Endodermal cell (in vitro differentiated cells): ENCODE results near the gene ADSS1. TPM values are rescaled to one million over a fixed set of nuclear protein-coding genes. Genes with fewer than 3 reads are reported as not detected.
"Not testable (repeated sequence)": the region's sequence is repeated elsewhere in the genome, so short reads cannot be mapped to it uniquely, and the experiment has no call there.

Experiments
- DNase-seq: peaks from one replicate; pipeline ENCODE4 v3.0.0-alpha.2; 2017
- H3K27ac ChIP-seq: 2 replicates; pipeline ENCODE4 v1.5.1; 2013; ENCODE audit warnings: mild to moderate bottlenecking, low read depth, low read length, moderate library complexity
- H3K27me3 ChIP-seq: 2 replicates; pipeline ENCODE4 v1.6.1; 2013; ENCODE audit warnings: mild to moderate bottlenecking, low read length, moderate library complexity; ENCODE audit not compliant: insufficient read depth, control insufficient read depth, poor library complexity, severe bottlenecking
- H3K36me3 ChIP-seq: 2 replicates; pipeline ENCODE4 v1.7.0; 2013; ENCODE audit warnings: mild to moderate bottlenecking, low read length, moderate library complexity; ENCODE audit not compliant: control insufficient read depth, insufficient read depth
- H3K4me1 ChIP-seq: one replicate; pipeline ENCODE4 v1.7.0; 2013; ENCODE audit warnings: low read length; ENCODE audit not compliant: control insufficient read depth, insufficient read depth
- H3K4me3 ChIP-seq: 2 replicates; pipeline ENCODE4 v1.5.1; 2013; ENCODE audit warnings: mild to moderate bottlenecking, low read length, moderate library complexity
- H3K9ac ChIP-seq: 2 replicates; pipeline ENCODE4 v1.6.1; 2013; ENCODE audit warnings: mild to moderate bottlenecking, low read length, moderate library complexity; ENCODE audit not compliant: poor library complexity, severe bottlenecking; ENCODE audit errors: extremely low read depth
- H3K9me3 ChIP-seq: 2 replicates; pipeline ENCODE4 v1.6.1; 2013; ENCODE audit warnings: mild to moderate bottlenecking, low read length, moderate library complexity; ENCODE audit not compliant: control insufficient read depth
- H3K27ac Mint-ChIP-seq: 2 replicates; pipeline ENCODE4 v1.8.0; 2020; ENCODE audit warnings: mixed read lengths
- H3K27me3 Mint-ChIP-seq: 2 replicates; pipeline ENCODE4 v1.8.0; 2021; ENCODE audit warnings: mild to moderate bottlenecking, mixed read lengths; ENCODE audit not compliant: insufficient read depth
- H3K36me3 Mint-ChIP-seq: 2 replicates; pipeline ENCODE4 v1.8.0; 2020; ENCODE audit warnings: low read depth, mixed read lengths
- H3K4me1 Mint-ChIP-seq: 2 replicates; pipeline ENCODE4 v1.8.0; 2020; ENCODE audit warnings: mixed read lengths
- H3K4me3 Mint-ChIP-seq: 2 replicates; pipeline ENCODE4 v1.8.0; 2020; ENCODE audit warnings: mild to moderate bottlenecking, moderate library complexity, mixed read lengths
- H3K9me3 Mint-ChIP-seq: 2 replicates; pipeline ENCODE4 v1.8.0; 2020; ENCODE audit warnings: mild to moderate bottlenecking, mixed read lengths
- CTCF ChIP-seq: fragments of 200-600 bp; sonication (generic); conservative IDR thresholded peaks from 2 replicates; pipeline ENCODE4 v1.5.0; 2021; ENCODE audit warnings: antibody characterized with exemption, mild to moderate bottlenecking
- WGBS, 2 experiments: methylation state at CpG; one replicate each; pipeline versions ENCODE4 v1.1.5 to v1.1.7; 2013; ENCODE audit warnings: missing lambda C conversion rate in 2 of 2, mixed read lengths in 1 of 2; ENCODE audit not compliant: insufficient coverage in 1 of 2, insufficient read length in 1 of 2; 5-methylcytosine and 5-hydroxymethylcytosine counted together
- total RNA-seq, 2 donors: library from RNA; stranded (reverse); fragmentation: NEBNext Ultra II Directional in 1 of 2; extraction: Animal tissue kit (Norgen Biotek cat#: 25700) in 1 of 2; gene quantifications; 2 replicates in 1 of 2; 3 replicates in 1 of 2; pipeline ENCODE4 v1.2.1, GENCODE V29; 2021

The ADSS1 gene
- total RNA-seq, 2 donors from 2014 or later: 15.8 to 31.0 TPM

DNA sequence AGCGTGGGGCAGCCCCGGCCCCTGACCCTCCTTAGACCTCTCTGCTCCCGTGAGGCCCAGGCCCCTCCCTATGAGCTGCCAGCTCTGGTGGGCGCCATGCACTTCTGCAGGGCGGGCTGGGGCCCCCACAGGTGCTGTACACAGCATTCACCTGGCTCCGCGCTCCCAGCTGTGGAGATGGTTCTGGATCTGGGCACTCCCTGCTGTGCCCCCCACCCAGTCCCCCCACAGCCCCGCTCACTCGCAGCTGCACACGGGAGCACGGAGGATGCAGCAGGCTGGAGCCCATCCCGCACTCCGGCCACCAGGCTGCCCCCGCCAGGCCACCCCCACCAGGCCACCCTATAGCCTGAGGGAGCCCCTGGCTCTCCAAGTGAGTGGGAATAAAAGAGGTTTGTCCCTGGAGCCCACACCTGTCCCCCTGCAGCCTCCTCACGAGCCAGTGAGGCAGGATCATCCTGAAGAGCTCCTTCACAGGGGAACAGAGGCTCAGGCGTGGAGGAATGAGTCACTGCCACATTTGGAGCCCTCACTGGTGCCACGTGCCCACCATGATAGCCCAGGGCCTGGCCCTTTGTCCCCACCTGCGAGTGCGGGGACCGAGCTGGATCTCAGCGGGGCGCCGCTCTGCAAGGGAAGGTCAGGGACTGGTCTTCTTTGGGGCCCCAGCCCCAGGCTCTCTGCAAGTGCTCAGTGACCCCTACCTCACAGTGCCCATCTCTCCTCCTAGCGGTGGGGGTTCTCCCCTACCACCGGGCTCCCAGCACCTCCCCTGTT lies 1.9 kb downstream of the ADSS1 start:
- Histone ChIP-seq H3K4me3 (no peak overlapping the region), H3K9ac (no peak overlapping the region), H3K4me1 (no peaks in the 10 kb centered on the region), H3K27ac (no peak overlapping the region), H3K9me3 (no peaks in the 10 kb centered on the region), H3K27me3 (no peaks in the 10 kb centered on the region), H3K36me3 (no peaks in the 10 kb centered on the region)
- Mint-ChIP-seq H3K27me3 (peaks cover 14% of the 10 kb centered on the region), H3K4me1 (peaks cover 4% of the 10 kb centered on the region), H3K4me3 (peak overlapping the region; percentile 62), H3K27ac (no peak overlapping the region), H3K36me3 (peaks cover 4% of the 10 kb centered on the region), H3K9me3 (no peaks in the 10 kb centered on the region)
- TF ChIP-seq CTCF: no peak
- DNase-seq: no peak
- WGBS, 2 experiments: 86 to 93% methylated on average over 13 to 25 of the region's 25 CpGs

DNA sequence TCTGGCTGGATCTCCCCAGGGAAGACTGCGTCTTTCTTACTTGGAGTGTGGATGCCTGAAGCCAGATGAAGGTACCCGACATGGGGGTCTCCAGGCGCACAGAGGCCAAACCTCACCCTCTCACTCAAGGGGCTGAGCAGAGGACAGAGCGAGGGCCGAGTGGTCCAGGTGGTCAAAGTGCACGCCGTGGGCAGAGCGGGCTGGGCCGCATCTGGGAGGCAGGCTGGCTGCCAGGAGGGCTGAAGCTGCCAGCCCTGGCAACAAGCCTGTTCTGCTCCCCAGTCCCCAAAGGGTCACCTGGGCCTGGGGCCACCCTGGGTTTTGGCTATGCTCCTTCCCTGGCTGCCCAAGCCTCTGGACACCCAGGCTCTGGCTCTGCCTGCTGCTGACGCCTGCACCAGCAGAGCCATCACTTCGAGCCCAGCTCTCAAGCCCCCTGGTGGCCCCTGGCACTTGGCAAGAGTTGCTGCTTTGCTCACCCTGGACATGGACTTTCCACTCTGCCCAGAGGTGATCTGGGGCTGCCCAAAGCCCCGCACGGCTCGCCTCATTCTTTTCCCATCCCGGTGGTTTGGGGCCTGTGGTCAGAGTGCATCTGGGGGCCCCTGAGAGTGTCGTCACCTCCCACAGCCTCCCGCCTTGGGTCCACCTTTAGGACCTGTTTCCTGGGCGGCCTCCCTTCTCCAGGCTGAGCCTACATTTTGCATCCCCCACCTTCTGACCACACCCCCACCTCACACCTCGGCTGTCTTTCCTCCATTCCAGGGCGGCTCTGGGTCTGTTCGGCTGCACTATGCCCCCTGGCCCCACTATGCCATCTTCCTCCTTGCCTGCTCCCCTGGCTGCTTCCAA lies 2.8 kb downstream of the ADSS1 start:
- DNase-seq: peak; percentile 79
- Histone ChIP-seq H3K9ac (no peak overlapping the region), H3K27ac (no peak overlapping the region), H3K36me3 (no peaks in the 10 kb centered on the region), H3K27me3 (no peaks in the 10 kb centered on the region), H3K4me1 (no peaks in the 10 kb centered on the region), H3K4me3 (no peak overlapping the region), H3K9me3 (no peaks in the 10 kb centered on the region)
- Mint-ChIP-seq H3K9me3 (no peaks in the 10 kb centered on the region), H3K27me3 (peaks cover 14% of the 10 kb centered on the region), H3K27ac (no peak overlapping the region), H3K36me3 (no peaks in the 10 kb centered on the region), H3K4me3 (no peak overlapping the region), H3K4me1 (peaks cover 4% of the 10 kb centered on the region)
- TF ChIP-seq CTCF: peak; percentile 63
- WGBS, 2 experiments: 86 to 92% methylated on average over 18 to 21 of the region's 21 CpGs

DNA sequence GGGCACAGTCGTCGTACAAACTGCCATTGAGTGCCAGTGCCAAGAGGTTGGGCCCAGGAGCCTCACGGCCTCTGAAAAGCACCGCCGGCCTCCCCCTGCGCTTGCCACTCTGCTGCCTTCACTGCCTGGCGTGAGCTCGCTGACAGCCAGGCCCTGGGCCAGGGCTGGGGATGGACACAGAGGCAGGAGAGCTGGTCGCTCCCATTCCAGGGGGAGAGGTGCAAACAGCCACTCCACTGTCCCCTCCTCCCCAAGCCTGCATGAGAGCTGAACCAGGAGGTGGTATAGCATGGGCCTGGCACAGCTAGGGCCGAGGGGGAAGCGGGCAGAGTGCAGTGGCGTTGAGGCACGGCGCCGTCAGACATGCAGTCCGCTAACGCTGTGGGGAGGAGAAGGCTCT lies 4.6 kb downstream of the ADSS1 start:
- H3K4me1 Mint-ChIP-seq: peaks cover 4% of the 10 kb centered on the region
- Histone ChIP-seq H3K27ac (no peak overlapping the region), H3K9ac (no peak overlapping the region), H3K9me3 (no peaks in the 10 kb centered on the region), H3K4me1 (no peaks in the 10 kb centered on the region), H3K4me3 (no peak overlapping the region), H3K27me3 (no peaks in the 10 kb centered on the region), H3K36me3 (no peaks in the 10 kb centered on the region)
- no peak for DNase-seq
- no peak overlapping the region for H3K27ac Mint-ChIP-seq
- WGBS, 2 experiments: 89 to 100% methylated on average over 1 to 17 of the region's 17 CpGs
- no peaks in the 10 kb centered on the region for H3K9me3 Mint-ChIP-seq
- H3K4me3 Mint-ChIP-seq: no peak overlapping the region
- no peaks in the 10 kb centered on the region for H3K36me3 Mint-ChIP-seq
- H3K27me3 Mint-ChIP-seq: peaks cover 14% of the 10 kb centered on the region
- no peak for TF ChIP-seq CTCF

DNA sequence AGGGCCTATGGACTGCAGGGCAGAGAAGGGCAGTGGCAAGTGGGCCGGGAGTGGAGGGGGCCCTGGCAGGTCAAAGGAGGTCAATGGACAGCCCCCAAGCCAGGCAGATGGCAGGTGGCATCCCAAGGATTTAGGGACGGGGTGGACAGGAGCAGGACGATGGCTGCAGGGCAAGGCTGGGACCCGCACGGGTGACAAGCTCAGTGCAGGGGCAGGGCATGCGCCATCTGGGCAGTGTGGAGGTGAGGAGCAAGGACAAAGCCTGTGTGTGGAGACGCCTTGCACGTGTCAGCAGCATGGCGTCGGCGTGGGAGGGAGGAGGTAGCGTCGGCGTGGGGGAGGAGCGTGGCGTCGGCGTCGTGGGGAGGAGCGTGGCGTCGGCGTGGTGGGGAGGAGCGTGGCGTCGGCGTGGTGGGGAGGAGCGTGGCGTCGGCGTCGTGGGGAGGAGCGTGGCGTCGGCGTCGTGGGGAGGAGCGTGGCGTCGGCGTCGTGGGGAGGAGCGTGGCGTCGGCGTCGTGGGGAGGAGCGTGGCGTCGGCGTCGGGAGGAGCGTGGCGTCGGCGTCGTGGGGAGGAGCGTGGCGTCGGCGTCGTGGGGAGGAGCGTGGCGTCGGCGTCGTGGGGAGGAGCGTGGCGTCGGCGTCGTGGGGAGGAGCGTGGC lies 5.3 kb downstream of the ADSS1 start:
- H3K36me3 Mint-ChIP-seq, H3K9me3 Mint-ChIP-seq, H3K9me3 ChIP-seq, H3K27ac Mint-ChIP-seq, H3K27me3 ChIP-seq, H3K4me1 ChIP-seq, H3K9ac ChIP-seq, H3K4me3 ChIP-seq, H3K27ac ChIP-seq, H3K36me3 ChIP-seq, H3K4me3 Mint-ChIP-seq, DNase-seq, H3K4me1 Mint-ChIP-seq: not testable (repeated sequence)
- 90 to 93% methylated on average over 10 to 17 of the region's 73 CpGs for WGBS, 2 experiments
- peaks cover 14% of the 10 kb centered on the region for H3K27me3 Mint-ChIP-seq
